Activated T-cell treated with anti-CD3 and anti-CD28 coated beads, Interleukin-2, amount 50 U/mL, for 4 hours (primary cell): ENCODE results near the gene SEC63. TPM values are rescaled to one million over a fixed set of nuclear protein-coding genes. Genes with fewer than 3 reads are reported as not detected.

ENCODE experiments used
- ATAC-seq, 2 donors: fragments of 200-7000 bp; cut with Tn5 transposase; one replicate each; pipeline ENCODE4 v1.10.0; 2021
- DNase-seq: peaks from one replicate; pipeline ENCODE4 v3.0.0-alpha.2; 2020
- H3K27me3 Mint-ChIP-seq: one replicate; pipeline ENCODE4 v1.8.0; 2021; ENCODE audit warnings: low read depth, mixed read lengths
- H3K36me3 Mint-ChIP-seq: one replicate; pipeline ENCODE4 v1.8.0; 2022; ENCODE audit warnings: mixed read lengths; ENCODE audit not compliant: insufficient read depth
- H3K4me1 Mint-ChIP-seq: one replicate; pipeline ENCODE4 v1.8.0; 2021; ENCODE audit warnings: low read depth, mixed read lengths
- H3K4me3 Mint-ChIP-seq: one replicate; pipeline ENCODE4 v1.8.0; 2021; ENCODE audit warnings: mild to moderate bottlenecking, moderate library complexity, mixed read lengths
- H3K9me3 Mint-ChIP-seq: one replicate; pipeline ENCODE4 v1.8.0; 2021; ENCODE audit warnings: mixed read lengths
- total RNA-seq, 3 donors: library from RNA; stranded (reverse); gene quantifications; one replicate each; pipeline ENCODE4 v1.2.1, GENCODE V29; 2021

The SEC63 gene
- total RNA-seq, 3 donors from 2014 or later: 73.1 to 86.8 (median 81.0) TPM

DNA sequence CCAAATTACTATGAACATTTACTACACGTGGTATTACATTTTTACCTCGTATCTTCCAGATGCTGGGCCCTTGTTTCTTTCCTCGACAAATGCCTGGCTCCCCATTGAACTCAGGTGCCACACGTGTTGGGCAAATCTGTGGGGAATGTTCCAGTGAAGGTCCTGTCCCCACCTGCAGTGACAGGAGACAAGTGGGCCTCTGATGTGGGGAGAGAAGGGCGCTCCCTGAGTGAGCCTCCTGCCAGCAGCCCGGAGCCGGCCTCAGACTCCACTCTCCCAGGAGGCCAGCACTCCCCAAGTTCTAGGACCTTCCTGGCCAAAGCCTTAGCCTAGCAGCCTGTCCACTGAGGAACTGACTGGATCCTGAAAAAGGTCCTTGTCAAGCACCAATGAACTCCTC, 112.2 kb downstream of the SEC63 start:
- Mint-ChIP-seq H3K9me3 (no peaks in the 10 kb centered on the region), H3K36me3 (no peaks in the 10 kb centered on the region), H3K27me3 (no peaks in the 10 kb centered on the region), H3K4me3 (no peak overlapping the region), H3K4me1 (peaks cover 22% of the 10 kb centered on the region)
- DNase-seq: no peak
- ATAC-seq: no peak

DNA sequence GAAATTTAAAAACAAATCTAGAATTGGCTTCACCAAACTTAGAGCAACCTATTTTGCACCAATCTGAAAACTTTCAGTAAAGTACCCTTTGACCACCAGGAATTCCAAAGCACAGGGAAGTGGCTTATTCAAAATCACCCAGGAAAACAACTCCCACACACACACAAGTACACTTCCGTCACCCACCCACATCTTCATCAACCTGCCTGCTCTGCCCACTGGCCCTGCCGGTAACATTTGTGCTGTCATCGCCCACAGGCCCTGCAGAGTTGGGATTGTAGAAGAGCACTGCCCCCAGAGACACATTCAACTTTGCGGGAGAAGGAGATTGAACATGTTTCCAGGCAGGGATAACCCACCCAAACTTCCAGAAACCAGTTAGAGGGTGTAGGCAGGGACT, 114.6 kb downstream of the SEC63 start:
- H3K4me3 Mint-ChIP-seq: no peak overlapping the region
- DNase-seq: no peak
- H3K9me3 Mint-ChIP-seq: no peaks in the 10 kb centered on the region
- no peaks in the 10 kb centered on the region for H3K36me3 Mint-ChIP-seq
- ATAC-seq: no peak
- H3K27me3 Mint-ChIP-seq: no peaks in the 10 kb centered on the region
- H3K4me1 Mint-ChIP-seq: peaks cover 18% of the 10 kb centered on the region

DNA sequence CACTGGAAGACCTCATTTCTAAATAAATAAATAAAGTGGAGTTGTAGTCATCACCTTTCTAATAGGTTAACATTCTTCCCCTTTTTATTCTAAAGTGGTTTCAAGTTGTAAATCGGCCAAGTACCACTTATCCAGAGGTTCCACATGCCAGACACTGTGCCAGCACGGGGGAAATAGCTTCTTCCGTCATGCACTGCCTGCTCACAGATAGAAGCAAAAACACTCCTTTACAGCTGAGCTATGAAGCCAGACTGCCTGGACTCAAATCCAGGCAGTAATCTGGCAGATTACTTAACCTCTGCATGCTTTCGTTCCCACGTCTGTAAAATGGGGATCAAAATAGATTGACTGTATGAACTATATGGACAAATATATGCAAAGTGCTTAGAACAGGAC, 116.7 kb downstream of the SEC63 start:
- no peak overlapping the region for H3K4me3 Mint-ChIP-seq
- ATAC-seq (no peak), DNase-seq (no peak)
- no peaks in the 10 kb centered on the region for H3K9me3 Mint-ChIP-seq
- no peaks in the 10 kb centered on the region for H3K36me3 Mint-ChIP-seq
- H3K4me1 Mint-ChIP-seq: peaks cover 12% of the 10 kb centered on the region
- H3K27me3 Mint-ChIP-seq: no peaks in the 10 kb centered on the region

DNA sequence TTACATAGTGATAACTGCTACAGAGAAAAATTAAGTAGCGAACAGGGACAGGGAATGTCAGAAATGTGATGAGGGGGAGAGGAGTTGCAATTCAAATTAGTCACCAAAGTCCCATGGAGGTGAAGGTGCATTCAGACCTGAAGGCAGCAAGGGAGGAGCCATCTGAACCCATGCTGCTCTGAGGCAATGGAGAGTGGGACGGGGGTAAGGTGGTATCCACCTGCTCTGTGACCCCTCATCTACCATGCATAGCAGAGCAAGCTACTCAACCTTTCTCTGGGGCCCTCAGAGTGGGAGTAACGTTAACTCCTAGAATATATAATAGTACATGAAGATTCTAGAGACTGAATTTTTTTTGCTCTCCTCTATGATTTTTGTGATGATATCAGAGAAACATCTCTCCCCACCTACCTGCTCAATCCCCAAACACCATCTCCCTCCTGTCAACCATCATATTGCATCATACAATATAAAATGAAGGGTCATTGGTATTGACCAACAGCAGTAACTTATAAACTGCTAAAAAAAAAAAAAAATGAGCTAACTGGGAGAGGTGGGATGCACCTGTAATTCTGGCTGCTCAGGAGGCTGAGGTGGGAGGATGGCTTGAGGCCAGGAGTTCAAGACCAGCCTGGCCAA, 117.3 kb downstream of the SEC63 start:
- no peak for ATAC-seq
- Mint-ChIP-seq H3K4me3 (no peak overlapping the region), H3K27me3 (no peaks in the 10 kb centered on the region), H3K9me3 (no peaks in the 10 kb centered on the region), H3K4me1 (peaks cover 12% of the 10 kb centered on the region), H3K36me3 (no peaks in the 10 kb centered on the region)
- DNase-seq: no peak

DNA sequence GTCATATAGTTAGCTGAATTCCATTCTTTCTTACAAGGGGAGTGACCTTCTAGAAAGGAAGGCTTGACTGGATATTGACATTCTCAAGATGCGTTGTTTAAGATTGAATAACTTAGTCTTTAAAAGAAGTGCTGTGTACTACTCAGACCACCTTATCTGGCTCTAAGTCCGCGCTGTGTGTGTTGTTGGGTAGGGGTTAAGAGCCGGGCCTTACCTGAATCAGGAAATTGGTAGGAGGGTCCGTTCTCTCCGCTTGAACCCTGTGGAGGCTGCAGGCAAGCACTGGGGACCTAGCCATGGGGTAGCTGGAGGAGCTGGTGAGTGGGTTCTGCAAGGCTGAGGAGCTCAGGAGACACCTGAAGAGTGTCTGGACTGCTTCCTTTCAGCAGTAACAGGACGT, 124.9 kb downstream of the SEC63 start:
- Mint-ChIP-seq H3K27me3 (no peaks in the 10 kb centered on the region), H3K9me3 (no peaks in the 10 kb centered on the region), H3K4me1 (peaks cover 20% of the 10 kb centered on the region), H3K4me3 (no peak overlapping the region), H3K36me3 (no peaks in the 10 kb centered on the region)
- no peak for ATAC-seq
- no peak for DNase-seq

DNA sequence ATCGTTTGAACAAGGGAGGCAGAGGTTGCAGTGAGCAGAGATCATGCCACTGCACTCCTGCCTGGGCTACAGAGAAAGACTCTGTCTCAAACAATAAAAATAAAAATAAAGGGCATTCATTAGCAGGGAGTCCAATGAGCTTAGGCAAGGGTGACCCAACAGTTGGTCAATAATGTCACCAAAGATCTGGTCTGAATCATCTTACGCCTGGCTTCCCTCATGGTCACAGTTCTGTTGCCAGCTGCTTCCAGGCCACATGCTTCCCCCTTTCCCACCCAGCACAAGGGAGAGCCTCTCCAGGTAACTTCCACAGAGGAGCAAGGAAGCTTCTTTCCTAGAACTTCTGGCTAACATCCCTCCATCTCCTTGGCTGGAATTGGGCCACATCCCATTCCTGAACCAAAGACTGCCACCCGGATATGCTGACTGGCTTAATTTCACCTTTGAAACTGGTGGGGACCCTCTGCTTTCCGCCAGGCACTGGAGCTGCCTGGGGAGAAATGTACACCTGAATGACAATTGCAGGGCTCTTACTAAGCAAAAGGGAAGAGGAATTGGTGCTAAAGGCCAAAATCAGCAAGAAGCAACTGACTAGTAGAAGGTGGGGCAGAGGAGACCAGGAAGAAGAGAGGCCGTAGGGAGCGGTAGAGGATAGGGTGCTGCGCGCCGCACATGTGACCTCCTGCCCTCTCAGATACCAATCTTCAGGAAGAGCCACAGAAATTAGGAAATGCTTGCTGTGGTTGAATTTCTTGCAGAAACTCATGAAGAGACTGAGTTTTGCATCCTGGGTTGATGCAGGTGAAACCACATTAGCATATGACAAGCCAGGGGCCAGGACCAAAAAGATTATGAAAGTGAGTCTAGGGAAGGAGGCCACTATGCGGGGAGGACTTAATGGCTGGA, 125.6 kb downstream of the SEC63 start:
- ATAC-seq (peak in 1 of 2 donors; percentile 37), DNase-seq (no peak)
- H3K36me3 Mint-ChIP-seq: no peaks in the 10 kb centered on the region
- H3K4me1 Mint-ChIP-seq: peaks cover 20% of the 10 kb centered on the region
- H3K27me3 Mint-ChIP-seq: no peaks in the 10 kb centered on the region
- H3K4me3 Mint-ChIP-seq: no peak overlapping the region
- no peaks in the 10 kb centered on the region for H3K9me3 Mint-ChIP-seq

DNA sequence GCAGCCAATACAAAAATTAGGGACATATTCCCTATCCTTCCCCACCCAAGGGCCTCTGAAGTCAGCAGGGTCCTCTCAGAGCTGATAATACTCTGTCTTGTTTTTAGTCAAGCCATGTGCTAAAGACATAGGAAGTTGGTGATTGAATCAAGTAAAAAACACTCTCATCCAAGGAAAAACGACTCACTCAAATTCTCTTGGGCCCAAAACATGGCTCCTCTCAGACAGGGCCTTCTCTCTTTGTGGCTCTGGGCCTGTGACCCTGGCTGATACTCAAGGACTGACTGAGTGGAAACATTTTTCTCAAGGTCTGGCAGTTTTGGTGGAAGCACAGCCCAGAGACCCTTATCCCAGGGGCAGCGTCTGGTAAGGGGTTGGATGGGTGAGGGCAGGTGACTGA, 127.9 kb downstream of the SEC63 start:
- ATAC-seq (no peak), DNase-seq (no peak)
- Mint-ChIP-seq H3K27me3 (no peaks in the 10 kb centered on the region), H3K4me3 (no peak overlapping the region), H3K9me3 (no peaks in the 10 kb centered on the region), H3K4me1 (peaks cover 22% of the 10 kb centered on the region), H3K36me3 (no peaks in the 10 kb centered on the region)

DNA sequence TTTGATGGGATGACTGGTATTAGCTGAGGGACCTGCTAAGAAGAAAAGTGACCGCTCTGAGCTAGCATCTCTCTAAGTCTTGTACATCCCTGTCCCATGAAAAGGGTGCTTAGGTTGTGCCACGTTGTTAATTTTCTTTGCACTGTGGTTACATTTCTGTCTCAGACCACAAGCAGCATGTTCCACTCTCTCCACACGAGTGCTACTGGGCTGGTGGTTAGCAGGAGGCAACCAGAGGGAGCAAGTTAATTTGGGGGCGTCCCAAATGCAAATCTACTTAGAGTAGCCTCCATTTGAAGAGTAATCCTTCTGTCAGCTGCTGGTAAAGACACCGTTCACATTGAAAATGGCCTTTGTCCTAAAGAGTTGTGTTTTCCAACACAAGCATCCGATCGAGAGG, 130.5 kb downstream of the SEC63 start:
- ATAC-seq (no peak), DNase-seq (no peak)
- Mint-ChIP-seq H3K27me3 (no peaks in the 10 kb centered on the region), H3K4me1 (peaks cover 30% of the 10 kb centered on the region), H3K9me3 (no peaks in the 10 kb centered on the region), H3K36me3 (no peaks in the 10 kb centered on the region), H3K4me3 (no peak overlapping the region)

DNA sequence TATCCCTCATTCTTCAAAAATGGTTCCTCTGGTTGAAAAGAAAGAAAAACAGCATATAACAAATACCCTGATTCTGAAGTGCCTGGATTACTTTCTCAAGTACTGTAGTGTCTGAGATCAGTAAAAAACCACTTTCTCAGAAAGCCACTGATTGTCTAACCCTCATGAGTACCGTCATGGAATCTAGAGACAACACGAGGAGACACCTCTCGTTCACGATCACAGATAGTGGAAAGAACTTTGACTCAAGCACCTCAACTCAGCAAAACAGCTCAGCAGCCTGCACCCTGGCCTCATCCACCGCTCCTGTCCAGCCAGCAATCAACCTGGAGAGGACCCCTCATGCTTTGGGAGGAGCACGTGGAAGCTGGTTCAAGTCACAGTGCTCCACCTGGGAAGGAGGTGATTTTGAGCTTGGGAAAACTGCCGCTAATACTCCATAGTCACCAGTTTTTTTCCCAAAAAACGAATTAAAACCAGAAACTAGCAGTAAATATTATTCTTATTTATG, 134.9 kb downstream of the SEC63 start:
- ATAC-seq: peak; percentile 28 to 45
- no peaks in the 10 kb centered on the region for H3K9me3 Mint-ChIP-seq
- peak overlapping the region; percentile 93 for H3K4me3 Mint-ChIP-seq
- peaks cover 64% of the 10 kb centered on the region for H3K4me1 Mint-ChIP-seq
- peaks cover 3% of the 10 kb centered on the region for H3K36me3 Mint-ChIP-seq
- DNase-seq: peak; percentile 45
- no peaks in the 10 kb centered on the region for H3K27me3 Mint-ChIP-seq

DNA sequence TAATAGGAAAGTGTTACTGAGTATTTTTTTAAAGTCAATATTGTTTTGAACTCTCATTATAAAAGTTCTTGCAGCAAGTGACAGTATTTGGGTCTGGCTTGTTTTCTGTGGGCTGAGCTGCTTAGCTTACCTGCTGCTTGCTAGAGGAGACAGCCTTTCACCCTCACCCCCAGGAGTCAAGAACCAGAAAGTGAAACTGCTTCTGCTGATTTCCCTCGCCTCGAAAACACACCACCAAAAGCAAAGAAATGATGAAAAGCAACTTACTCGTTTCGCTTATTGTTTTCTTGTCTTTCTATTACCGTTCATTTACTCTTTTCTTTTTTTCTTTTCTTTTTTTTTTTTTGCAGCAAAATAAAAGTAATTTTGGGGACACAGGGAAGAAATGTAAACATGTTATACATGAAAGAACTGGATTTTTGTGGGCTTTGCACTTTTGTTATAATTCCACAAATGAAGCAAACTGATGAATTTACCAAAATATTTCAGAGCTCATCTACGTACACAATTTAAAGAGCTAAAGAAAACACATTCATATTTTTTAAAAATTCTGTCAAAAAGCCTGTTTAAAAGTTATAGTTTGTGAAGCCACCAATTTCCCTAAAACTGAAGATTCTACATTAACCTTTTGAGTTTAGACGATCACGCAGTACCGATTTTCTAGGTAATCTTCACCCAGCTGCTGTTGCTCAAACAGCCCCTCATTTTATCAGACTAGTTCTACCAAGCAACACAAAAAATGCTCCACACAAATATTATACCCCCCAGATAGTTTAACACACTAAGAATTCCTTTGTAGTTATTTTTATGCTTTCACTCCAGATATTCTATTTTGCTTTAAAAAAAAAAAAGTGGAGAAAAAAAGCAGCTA, 135.6 kb downstream of the SEC63 start:
- peaks cover 4% of the 10 kb centered on the region for H3K36me3 Mint-ChIP-seq
- H3K9me3 Mint-ChIP-seq: no peaks in the 10 kb centered on the region
- peaks cover 70% of the 10 kb centered on the region for H3K4me1 Mint-ChIP-seq
- DNase-seq (peak; percentile 46), ATAC-seq (peak; percentile 22 to 39)
- H3K27me3 Mint-ChIP-seq: no peaks in the 10 kb centered on the region
- H3K4me3 Mint-ChIP-seq: peak overlapping the region; percentile 93

DNA sequence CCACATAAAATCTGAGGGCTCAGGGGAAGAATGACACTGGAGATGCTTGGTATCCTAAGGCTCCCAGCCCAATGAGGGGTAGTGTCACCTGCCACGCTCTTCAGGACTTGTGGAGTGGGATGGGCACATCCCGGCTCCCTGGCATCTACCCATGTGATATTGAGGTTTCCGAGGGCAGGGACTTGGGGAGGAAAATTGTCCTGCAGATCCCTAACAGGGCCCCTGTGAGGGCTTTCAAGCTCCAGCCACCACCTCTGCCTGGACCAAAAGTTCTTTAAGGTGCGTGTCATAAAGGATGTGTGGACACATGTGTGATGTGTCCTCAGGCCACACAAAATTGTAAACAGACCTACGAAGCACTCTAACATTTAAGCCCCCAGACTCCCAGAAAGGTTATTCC, 136.4 kb downstream of the SEC63 start:
- no peaks in the 10 kb centered on the region for H3K27me3 Mint-ChIP-seq
- H3K36me3 Mint-ChIP-seq: peaks cover 4% of the 10 kb centered on the region
- H3K9me3 Mint-ChIP-seq: no peaks in the 10 kb centered on the region
- peak overlapping the region; percentile 93 for H3K4me3 Mint-ChIP-seq
- no peak for ATAC-seq
- DNase-seq: no peak
- H3K4me1 Mint-ChIP-seq: peaks cover 78% of the 10 kb centered on the region

DNA sequence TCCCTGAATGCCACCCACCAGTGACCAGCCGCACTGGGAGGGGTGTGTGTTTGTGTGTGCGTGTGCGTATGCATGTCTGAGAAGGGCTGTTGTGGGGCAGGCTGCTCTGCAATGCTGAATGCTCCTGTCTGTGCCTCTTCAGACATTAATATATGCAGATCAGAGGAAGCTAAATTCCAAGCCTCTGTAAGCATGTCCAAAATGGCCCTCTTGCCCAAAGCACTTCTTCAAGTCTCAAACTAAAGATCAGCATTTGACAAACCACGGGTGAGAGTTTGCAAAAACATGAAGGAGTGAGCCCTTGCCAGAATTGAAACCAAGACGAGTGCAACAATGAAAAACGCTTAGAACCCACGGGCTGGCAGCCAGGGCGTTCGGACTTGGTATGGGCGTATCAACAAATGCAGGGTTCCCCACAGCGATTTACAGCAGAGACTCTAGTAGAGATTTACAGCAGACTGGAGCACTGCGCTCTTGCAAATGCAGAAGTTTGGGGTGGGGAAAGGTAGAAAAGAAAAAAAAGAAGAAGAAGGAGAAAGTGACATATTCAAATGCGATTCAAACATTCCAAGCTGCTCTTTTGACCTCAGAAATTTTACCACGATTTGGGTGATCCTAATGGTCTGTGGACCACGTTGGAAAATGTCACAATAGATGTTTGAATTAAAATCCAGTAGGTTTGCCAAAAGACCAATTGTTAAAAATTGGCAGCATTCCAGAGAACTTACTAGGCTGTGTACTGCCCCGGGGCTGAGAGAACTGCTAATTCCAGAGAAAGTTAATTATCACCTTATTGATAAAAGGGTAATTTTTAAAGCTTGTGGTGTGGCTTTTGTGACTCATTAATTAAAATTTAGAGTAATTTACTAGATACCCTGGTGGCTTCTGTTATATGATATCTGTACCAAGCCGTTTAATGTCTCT, 137.4 kb downstream of the SEC63 start:
- DNase-seq (no peak), ATAC-seq (peak in 1 of 2 donors; percentile 5)
- peak overlapping the region; percentile 93 for H3K4me3 Mint-ChIP-seq
- H3K4me1 Mint-ChIP-seq: peaks cover 85% of the 10 kb centered on the region
- H3K27me3 Mint-ChIP-seq: no peaks in the 10 kb centered on the region
- H3K9me3 Mint-ChIP-seq: no peaks in the 10 kb centered on the region
- peaks cover 7% of the 10 kb centered on the region for H3K36me3 Mint-ChIP-seq

DNA sequence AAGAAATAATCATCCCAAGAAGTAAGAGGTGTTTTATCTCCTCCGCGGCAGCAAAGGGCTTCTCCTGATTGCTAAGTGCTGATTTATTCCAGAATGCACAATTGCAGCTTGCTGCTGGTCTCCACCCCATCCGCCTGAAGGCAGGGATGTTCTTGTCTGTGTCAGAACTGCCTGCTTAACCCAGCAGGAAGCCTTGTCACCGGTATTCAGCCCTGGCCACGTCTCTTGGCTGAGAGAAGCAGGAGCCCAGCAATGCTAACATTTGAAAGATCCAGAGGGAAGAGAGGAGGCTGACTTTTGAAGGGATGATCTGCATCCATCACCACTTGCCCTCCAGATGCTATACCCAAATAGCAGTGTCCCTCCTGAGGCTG, 138.1 kb downstream of the SEC63 start:
- Mint-ChIP-seq H3K27me3 (no peaks in the 10 kb centered on the region), H3K9me3 (no peaks in the 10 kb centered on the region), H3K4me1 (peaks cover 86% of the 10 kb centered on the region), H3K36me3 (peaks cover 9% of the 10 kb centered on the region), H3K4me3 (peak overlapping the region; percentile 93)
- DNase-seq (no peak), ATAC-seq (no peak)
